Fibroblast of skin of scalp (primary cell): ENCODE data around the gene FOCAD.

Experiments
- DNase-seq: peaks from one replicate; pipeline ENCODE4 v3.0.0-alpha.2; 2013

The FOCAD gene

DNA sequence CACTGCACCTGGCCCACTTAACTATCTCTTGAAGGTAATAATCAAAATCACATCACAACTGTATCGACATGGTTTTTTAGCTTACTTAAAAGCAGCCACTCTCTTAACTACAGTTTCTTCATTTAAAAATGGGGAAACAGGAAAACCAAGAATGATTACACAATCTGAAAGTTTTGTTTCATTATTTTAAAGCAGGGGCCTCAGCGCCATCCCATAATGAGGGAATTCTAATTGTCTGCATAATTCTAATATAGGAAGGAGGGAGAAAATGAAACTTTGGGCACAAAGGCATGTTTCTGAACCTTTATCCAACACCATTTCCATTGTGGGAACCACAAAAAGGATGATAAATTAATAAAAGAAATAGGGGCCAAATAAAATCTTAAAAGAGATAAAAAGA is 339.8 kb downstream of the FOCAD start:
- DNase-seq, result no peak

DNA sequence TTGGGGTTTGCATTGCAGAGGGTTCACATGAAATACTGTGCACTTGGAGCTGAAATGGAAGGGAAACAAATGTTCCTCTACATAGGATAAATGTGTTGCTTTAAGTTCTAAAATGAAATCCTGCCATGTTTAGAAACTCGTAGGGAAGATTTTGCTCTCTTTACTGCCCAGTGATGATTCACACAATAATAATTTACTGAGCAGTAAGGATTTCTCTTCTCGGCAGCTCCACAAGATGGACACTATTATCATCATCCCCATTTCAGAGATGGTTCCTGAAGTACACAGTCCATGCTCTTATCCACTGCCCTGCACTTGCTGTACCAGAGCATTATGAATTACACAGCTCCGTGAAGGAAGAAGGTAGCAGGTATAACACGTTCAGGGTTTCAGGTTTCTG is 343.2 kb downstream of the FOCAD start:
- DNase-seq, result peak; percentile 64

DNA sequence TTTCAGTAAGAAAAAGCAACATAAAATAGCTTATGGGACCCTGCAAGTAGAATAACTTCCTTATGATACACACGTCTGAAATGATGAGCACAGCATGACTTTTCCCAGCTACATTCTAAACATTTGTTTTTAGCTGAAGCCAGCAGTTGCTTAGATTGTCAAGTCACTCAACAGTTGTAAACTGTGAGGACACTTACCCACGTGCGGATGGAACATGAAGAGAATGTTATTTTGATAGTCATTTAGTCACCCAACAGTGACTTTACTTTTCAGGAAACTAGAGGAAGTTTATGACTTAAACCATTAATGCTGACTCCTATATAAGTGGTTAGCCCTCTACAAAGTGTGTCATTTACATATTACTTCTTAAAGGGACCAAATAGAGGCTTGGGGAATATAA is 344.4 kb downstream of the FOCAD start:
- peak; percentile 53 for DNase-seq

DNA sequence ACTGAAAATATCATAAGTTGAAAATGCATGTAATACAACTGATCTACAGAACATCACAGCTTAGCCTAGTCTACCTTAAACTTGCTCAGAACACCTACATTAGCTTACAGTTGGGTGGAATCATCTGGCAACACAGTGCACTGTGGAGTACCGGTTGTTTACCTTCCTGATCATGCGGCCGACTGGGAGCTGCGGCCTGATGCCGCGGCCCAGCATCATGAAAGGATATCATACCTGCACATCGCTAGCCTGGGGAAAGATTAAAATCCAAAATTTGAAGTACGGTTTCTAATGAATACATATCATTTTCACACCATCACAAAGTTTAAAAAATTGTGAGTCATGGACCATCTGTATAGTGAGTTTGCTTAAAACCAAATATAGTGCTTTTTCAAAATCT is 345.6 kb downstream of the FOCAD start:
- DNase-seq, result no peak

DNA sequence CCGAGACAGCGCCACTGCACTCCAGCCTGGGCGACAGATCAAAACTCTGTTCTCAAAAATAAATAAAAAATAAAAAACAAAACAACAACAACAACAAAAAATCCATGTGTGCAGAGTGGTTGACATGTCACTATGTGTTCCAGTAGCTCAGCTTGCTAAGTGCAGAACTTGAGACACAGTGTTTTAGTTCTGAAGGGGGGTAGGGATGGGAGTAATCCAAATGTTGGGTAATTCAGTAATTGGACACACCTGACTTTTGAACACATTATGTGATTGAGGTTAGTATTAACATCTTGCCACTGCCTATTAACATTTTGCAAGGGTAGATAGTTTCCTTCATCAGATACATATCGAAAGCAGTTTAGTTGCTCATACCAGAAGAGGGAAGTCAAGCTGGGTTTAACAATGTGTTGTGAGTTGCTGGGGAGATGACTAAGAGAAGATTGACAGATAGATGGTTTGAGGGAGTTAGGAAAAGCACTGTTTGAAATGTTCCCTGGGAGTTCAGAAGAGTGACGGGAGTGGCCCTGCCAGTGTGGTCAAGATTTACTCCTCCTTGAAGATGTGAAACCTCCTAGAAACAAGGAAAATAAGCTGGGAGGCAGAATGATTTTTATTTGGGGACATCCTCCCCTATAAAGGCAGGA is 346.5 kb downstream of the FOCAD start:
- DNase-seq, result peak; percentile 64

DNA sequence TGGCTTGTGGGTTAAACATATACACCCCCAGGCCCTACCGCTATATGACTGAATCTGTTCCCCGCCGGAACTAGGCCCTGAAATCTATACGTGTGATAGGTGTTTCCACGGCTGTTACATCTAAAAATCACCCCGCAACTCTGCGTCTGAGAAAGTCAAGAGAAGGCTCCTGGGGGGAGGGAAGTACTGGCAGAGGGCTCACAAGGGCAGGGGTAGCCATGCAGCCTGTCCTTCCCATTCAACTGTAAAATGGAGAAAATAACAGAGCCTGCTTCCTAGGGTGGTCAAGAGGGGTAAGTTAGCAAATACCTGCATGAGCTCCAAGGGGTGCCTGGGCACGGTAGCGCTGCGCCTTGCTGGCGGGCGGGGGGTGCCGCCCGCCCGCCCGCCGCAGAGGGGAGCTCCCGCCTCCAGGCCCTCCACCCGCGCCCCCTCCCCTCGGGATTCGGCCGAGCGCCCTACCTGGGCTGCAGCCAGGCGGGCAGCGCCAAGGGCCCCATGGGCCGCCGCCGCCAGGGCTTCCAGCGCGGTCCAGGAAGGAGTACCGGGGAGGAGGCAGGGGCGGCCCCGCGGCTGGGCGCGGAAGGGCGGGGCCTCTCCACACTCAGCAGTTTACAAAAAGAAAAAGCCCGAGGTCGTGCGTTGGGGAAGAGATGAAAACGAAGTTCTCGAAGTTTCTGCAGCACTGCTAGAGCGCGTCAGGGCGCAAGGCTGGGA is 347.2 kb downstream of the FOCAD start, which contains the start of gene HACD4:
HACD4 (minus strand) TSS at position 550 of the 717 bp plus-strand sequence; CDS start at position 500, 50 bp downstream.
- DNase-seq, result peak; percentile 39

DNA sequence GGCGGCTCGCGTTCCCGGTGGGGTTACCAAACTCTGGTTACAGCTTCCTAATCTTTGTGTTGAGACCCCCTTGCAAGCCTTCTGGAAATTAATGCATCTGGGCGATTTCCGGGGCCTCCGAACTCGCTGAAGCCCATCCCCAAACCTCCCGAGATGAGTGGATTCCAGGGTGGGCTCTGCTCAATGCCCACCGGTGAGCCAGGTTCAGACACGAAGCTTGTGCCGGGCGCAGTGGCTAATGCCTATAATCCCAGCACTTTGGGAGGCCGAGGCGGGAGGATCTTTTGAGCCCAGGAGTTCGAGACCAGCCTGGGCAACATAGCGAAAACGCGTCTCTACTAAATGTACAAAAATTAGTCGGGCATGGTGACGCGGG is 347.7 kb downstream of the FOCAD start:
- DNase-seq, result no peak

DNA sequence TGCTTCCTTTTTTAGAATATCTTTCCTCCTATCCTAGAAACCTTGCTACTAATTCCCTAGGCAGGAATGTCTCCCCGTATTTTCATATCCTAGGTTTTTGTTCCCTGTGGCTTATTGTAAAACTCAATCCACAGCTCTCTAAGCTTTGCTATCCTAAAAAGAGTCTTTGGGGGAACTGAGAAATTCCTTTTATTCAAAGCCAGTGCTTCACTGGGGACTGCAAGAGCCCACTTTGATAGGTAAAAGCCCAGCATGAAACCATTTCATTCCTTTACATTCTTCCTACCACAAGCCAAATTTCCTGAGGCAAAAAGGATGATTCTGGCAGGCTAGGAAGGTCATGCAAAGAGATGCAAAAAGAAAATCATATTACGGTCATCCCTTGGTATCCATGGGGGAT is 353.2 kb downstream of the FOCAD start:
- DNase-seq, result no peak

DNA sequence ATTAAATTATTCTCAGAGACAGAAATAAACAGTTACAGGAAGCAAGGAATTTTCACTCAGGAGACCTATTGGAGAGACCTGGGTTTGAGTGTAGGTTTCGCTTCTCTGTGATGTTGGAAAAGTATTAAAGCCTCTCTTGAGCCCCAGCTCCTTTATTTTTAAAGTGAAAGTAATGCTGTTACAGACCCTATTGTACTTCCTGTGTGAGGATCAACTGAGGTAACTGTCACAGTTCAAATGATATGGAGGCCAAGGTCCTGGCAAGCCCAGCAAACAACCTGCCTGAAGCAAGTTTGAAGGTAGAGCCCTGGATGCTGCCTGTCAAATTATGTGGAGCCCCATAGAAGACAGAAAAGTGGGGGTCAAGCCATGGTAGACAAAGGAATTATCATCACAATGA is 355.2 kb downstream of the FOCAD start:
- no peak for DNase-seq

DNA sequence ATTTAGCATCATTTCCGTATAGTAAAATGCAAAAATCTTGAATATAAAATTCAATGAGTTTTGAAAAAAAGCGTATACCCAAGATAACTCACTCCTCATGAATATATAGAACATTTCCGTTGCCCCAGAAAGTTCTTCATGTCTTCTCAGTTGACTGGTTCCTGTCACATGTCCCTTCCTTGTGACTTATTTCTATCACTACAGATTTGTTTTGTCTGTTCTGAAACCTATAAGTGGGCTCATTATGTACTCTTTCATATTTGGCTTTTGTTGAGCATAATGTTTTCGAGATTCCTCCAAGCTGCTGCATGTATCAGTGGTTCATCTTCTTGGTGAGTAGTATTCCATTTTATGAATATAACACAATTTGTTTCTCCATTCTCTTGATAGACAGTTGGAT is 358.4 kb downstream of the FOCAD start:
- DNase-seq, result no peak

DNA sequence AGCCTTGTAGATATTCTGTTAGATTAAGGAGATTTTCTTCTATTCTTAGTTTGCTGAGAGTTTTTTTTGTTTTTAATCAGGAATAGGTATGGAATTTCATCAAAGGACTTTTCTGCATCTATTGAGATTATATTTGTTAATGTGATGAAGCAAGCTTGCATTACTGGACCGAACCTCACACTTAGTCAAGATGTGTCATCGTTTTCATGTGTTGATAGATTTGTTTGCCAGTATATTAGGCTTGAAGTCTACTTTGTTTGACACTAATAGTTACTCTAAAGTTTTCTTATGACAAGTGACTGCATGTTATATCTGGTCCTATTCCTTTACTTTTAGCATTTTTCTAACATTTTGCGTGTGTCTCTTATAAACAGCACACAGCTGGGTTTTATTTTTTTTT is 359.8 kb downstream of the FOCAD start:
- DNase-seq, result no peak
